ENCODE measurements around the gene ZNF618.

Gene ZNF618

DNA sequence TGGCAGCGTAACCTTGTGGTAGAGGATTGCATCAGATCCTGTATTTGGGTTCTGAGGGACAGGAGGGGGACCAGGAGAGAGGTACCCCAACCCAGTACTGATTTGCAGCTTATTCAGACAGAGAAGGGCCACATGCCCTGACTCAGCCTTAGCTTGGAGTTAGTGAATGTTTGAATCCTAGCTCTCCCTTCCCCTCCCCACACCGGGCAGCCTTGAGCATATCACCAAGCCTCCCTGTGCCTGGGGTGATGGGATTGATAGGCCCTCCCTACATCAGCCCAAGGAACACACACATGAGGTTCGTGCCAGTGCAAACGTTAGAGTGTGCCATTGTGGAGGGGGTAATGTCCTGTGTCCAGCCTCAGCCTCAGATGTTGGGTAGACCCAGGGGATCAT, 130.0 kb downstream of the ZNF618 start:
- no peak for DNase-seq (ENCODE audit: low read depth)
- TF ChIP-seq, protein P1, sequence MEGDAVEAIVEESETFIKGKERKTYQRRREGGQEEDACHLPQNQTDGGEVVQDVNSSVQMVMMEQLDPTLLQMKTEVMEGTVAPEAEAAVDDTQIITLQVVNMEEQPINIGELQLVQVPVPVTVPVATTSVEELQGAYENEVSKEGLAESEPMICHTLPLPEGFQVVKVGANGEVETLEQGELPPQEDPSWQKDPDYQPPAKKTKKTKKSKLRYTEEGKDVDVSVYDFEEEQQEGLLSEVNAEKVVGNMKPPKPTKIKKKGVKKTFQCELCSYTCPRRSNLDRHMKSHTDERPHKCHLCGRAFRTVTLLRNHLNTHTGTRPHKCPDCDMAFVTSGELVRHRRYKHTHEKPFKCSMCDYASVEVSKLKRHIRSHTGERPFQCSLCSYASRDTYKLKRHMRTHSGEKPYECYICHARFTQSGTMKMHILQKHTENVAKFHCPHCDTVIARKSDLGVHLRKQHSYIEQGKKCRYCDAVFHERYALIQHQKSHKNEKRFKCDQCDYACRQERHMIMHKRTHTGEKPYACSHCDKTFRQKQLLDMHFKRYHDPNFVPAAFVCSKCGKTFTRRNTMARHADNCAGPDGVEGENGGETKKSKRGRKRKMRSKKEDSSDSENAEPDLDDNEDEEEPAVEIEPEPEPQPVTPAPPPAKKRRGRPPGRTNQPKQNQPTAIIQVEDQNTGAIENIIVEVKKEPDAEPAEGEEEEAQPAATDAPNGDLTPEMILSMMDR (conservative IDR thresholded peaks at IDR 0.05; ENCODE audit: low read depth, low read length) = no peak
- H3K4me3 ChIP-seq (ENCODE audit: low read depth, low read length) = no peak overlapping the region

DNA sequence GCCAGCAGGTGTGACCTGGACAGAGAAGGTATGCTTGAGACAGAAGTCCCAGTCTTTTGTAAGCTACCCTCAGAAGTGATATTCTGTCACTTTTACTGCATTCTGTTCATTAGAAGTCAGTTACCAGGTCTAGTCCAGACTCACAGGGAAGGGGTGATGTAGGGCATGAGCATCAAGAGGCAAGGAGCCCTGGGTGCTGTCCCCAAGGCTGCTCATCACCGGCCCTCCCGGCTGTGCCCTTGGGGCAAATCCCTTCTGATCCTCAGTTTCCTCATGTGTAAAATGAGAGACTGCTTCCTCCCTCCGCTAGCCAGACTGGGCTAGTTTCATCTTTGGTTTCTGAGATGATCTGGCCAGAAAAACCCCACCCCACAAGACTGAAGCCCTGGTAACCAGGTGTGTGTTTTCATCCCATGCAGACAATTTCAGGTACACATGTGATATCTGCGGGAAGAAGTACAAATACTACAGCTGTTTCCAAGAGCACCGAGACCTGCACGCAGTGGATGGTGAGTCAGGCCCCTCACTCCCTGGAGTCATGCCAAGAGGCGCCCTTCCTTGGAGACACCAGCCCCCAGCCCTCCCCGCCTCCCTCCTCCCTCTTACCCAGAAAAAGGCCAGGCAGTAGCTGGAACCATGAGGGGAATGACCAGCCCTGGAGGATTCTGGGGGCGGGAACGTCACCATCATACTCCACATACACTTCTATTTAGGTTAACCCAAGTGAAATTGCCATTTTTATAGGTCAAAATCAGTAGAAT, 131.0 kb downstream of the ZNF618 start:
- TF ChIP-seq, protein P1 (conservative IDR thresholded peaks at IDR 0.05; ENCODE audit: low read depth, low read length) = no peak
- no peak for DNase-seq (ENCODE audit: low read depth)
- H3K4me3 ChIP-seq (ENCODE audit: low read depth, low read length) = no peak overlapping the region

DNA sequence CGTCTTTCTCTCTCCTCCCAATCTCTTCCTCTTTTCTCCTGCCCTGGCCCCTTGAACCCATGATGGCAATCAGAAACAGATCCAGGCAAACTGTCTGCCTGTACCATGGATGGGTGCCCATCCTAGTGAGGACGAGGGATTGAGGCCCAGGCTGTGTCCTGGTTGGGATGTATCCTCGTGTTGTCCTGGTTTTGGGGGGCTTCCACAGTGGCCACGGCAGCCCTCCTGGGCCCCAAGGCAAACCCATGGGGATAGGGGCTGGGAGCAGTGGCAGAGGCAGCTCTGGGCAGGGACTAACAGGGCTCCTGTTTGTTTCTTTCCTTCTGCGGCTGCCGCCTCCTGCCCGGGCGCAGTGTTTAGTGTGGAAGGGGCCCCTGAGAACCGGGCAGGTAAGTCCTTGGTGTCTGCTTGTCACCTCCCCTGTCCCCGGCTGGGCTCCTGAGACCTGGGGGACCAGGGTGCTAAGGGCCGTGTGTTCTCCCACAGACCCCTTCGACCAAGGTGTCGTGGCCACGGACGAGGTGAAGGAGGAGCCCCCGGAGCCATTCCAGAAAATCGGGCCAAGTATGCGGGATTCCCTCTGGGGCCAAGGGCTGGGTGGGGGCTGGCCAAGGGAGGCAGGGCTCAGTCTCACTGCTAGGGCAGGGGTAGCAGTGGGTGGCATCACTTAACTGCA, 132.0 kb downstream of the ZNF618 start:
- H3K4me3 ChIP-seq (ENCODE audit: low read depth, low read length) = no peak overlapping the region
- TF ChIP-seq, protein P1 (conservative IDR thresholded peaks at IDR 0.05; ENCODE audit: low read depth, low read length) = no peak
- DNase-seq (ENCODE audit: low read depth) = no peak

DNA sequence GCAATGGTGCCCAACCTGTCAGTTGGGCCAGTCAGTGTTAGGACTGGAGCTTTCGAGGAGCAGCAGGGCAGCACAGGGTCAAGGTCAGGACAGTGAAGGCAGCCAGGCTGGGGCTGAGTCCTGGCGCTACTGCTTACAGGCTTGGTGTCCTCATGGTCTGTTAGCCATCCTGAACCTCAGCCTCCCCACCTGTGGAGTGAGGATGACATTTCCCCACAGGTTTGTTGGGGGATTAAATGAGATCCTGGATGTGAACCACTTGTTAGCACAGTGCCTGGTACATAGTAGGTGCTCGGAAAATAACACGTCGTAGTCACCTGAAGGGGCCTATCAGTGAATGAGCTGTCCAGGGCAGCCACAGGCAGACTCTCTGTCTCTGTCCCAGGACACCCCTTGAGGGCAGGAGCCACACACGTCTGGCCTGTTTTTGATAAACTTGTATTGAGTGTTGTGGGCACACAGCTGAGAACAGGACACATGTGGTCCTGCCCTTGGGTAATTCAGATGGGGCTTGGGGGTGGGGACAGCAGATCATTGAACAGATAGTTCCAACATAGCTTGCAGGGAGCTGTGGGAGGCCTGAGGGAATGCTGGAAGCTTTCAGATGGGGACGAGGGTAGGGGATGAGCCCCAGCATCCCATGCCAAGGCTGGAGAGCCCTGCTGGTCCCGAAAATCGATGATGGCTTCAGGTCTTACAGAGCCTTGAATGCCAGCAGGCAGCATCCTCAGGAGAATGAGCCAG, 132.7 kb downstream of the ZNF618 start:
- no peak overlapping the region for H3K4me3 ChIP-seq (ENCODE audit: low read depth, low read length)
- TF ChIP-seq, protein P1 (conservative IDR thresholded peaks at IDR 0.05; ENCODE audit: low read depth, low read length) = no peak
- DNase-seq (ENCODE audit: low read depth) = no peak

DNA sequence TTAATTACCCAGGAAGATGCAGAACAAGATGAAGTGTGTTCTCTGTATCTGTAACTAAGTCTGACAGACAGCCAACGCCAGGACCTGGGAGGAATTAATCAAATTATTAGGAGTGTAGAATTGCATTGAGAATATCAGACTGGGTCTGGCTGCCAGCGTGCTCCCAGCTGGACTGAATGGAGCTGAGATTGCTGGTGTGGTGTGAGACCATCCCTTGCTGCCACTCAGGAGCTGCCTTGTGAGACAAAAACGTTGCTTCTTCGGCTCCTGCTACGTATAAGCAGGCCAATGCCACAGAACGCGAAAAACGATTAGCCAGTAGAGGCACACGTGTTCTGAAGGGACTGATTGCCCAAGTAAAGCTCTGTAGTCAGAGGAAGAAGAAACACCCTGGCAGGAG, 135.2 kb downstream of the ZNF618 start:
- no peak for DNase-seq (ENCODE audit: low read depth)
- TF ChIP-seq, protein P1 (conservative IDR thresholded peaks at IDR 0.05; ENCODE audit: low read depth, low read length) = no peak
- no peak overlapping the region for H3K4me3 ChIP-seq (ENCODE audit: low read depth, low read length)

DNA sequence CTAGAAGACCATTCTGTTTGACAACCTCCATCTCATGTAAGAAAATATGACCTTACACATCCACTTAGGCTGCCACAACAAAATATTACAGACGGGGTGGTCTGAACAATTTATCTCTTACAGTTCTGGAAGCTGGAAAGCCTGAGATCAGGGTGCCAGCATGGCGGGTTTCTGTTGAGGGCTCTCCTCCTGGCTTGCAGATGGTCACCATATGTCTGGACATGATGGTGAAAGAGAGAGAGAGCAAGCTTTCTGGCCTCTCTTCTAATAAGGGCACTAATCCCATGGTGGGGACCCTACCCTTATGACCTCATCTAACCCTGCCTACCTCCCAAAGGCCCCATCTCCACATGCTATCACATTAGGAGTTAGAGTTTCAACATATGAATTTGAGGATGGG, 136.0 kb downstream of the ZNF618 start:
- H3K4me3 ChIP-seq (ENCODE audit: low read depth, low read length) = no peak overlapping the region
- DNase-seq (ENCODE audit: low read depth) = no peak
- TF ChIP-seq, protein P1 (conservative IDR thresholded peaks at IDR 0.05; ENCODE audit: low read depth, low read length) = no peak

Measured in choroid plexus epithelial cell (primary cell).